Body of pancreas (tissue), 4 donors: Measurements from ENCODE around the gene CARS2.

Experiments
- CTCF ChIP-seq, 7 experiments: fragments of 450-650 bp in 4 of 7; fragments of 200-600 bp in 3 of 7; sonication (generic) in 3 of 7; IDR thresholded peaks; one replicate each; pipeline ENCODE4 v1.5.1; 2016 to 2019; ENCODE audit warnings: antibody characterized with exemption in 7 of 7
- POLR2A ChIP-seq, 3 donors: fragments of 450-650 bp; IDR thresholded peaks; one replicate each; pipeline ENCODE4 v1.6.1; 2016; ENCODE audit warnings: antibody characterized with exemption in 3 of 3, mild to moderate bottlenecking in 2 of 3

- TF ChIP-seq CTCF (IDR thresholded peaks at IDR 0.05) (no peak), POLR2A (IDR thresholded peaks at IDR 0.05) (no peak)
These were observed 71.4 kb downstream of the CARS2 start for GRCh38 chr13:110634558-110634957.
